GM12801 (cell line): ENCODE data around the gene MAML3.

ENCODE experiments used
- TF ChIP-seq, protein P1 (sequence below): IDR thresholded peaks from one replicate; pipeline ENCODE4 v1.5.1; 2011; ENCODE audit warnings: control low read depth; ENCODE audit not compliant: insufficient read length; ENCODE audit errors: extremely low read depth

Gene MAML3

GRCh38 chr4:140085062-140085622 lies 68.8 kb downstream of the MAML3 start:
- TF ChIP-seq, protein P1, sequence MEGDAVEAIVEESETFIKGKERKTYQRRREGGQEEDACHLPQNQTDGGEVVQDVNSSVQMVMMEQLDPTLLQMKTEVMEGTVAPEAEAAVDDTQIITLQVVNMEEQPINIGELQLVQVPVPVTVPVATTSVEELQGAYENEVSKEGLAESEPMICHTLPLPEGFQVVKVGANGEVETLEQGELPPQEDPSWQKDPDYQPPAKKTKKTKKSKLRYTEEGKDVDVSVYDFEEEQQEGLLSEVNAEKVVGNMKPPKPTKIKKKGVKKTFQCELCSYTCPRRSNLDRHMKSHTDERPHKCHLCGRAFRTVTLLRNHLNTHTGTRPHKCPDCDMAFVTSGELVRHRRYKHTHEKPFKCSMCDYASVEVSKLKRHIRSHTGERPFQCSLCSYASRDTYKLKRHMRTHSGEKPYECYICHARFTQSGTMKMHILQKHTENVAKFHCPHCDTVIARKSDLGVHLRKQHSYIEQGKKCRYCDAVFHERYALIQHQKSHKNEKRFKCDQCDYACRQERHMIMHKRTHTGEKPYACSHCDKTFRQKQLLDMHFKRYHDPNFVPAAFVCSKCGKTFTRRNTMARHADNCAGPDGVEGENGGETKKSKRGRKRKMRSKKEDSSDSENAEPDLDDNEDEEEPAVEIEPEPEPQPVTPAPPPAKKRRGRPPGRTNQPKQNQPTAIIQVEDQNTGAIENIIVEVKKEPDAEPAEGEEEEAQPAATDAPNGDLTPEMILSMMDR, result no peak

- TF ChIP-seq, protein P1, result no peak
These were observed 69.6 kb downstream of the MAML3 start for GRCh38 chr4:140084385-140084784.

GRCh38 chr4:140082391-140082755 lies 71.6 kb downstream of the MAML3 start:
- TF ChIP-seq, protein P1, result no peak

DNA sequence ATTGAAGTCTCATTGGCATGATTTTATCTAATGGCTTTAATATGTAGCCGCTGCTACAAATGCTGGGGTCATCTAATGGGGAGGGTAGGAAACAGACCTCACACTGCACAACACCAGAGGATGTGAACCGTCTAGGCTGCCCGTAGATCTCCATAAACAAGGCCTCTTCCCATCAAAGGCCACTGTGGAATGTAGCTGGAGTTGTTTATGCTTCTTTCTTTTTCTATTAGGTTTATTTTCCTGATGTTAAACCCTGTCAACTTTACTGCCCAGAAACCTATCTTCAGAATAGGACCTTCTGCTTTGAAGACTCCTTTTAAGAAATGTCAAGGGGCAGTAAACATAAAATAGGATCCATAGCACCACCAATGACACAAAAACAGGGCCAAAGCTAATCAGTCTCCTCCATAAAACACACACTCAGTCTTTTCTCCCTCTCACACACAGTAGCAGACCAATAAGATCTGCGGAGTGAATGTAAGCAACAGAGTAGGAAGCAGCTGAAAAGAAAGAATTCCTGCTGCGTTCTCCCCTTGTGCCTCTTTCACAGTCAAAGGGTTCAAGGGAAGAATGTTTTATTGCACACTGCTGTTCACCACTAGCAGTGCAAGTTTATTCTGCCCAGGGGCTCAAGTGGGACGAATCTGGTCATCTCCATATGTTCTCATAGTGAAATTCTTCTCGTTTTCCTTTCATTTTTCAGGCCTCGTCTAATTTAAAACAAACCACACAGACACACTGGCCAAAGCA lies 72.2 kb downstream of the MAML3 start:
- TF ChIP-seq, protein P1, result no peak

- TF ChIP-seq, protein P1, result no peak
These were observed 73.1 kb downstream of the MAML3 start for GRCh38 chr4:140080883-140081282.

- TF ChIP-seq, protein P1, result no peak
These were observed 75.6 kb downstream of the MAML3 start for GRCh38 chr4:140078366-140078765.

GRCh38 chr4:140076307-140076706 lies 77.7 kb downstream of the MAML3 start:
- TF ChIP-seq, protein P1, result no peak
